GM19099 (cell line): Measurements from ENCODE around the gene CCL17.

Experiments used
- POLR2A ChIP-seq: IDR thresholded peaks from 3 replicates; pipeline ENCODE4 v1.6.1; 2011; ENCODE audit warnings: low read depth; ENCODE audit not compliant: insufficient read length; ENCODE audit errors: extremely low read depth

Gene CCL17

DNA sequence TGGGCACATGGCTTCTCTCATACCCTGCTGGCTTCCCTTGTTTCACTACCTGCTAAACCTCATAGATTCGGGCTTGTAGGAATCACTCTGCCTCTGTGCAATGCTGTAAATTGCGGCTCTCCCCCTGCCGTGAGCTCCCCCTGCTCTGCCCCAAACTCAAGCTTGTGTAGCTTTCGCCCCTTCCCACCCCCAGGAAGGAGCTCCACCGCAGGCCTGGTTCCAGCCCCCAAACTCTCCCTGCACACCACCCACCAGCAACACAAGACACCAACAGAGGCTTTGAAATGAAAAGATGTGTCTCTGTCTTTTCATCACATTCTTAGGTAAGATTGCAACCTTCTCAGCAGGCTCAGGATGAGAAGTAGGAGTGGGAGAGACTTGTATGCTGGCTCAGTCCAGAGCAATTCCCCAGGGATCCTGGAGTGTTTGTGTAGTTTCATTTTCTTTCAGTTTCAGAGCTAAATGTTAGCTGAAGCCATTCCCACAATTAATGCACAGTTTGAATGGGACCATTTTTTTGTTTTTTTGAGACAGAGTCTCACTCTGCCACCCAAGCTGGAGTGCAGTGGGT lies 18.1 kb upstream of the CCL17 start:
- TF ChIP-seq POLR2A, result no peak

DNA sequence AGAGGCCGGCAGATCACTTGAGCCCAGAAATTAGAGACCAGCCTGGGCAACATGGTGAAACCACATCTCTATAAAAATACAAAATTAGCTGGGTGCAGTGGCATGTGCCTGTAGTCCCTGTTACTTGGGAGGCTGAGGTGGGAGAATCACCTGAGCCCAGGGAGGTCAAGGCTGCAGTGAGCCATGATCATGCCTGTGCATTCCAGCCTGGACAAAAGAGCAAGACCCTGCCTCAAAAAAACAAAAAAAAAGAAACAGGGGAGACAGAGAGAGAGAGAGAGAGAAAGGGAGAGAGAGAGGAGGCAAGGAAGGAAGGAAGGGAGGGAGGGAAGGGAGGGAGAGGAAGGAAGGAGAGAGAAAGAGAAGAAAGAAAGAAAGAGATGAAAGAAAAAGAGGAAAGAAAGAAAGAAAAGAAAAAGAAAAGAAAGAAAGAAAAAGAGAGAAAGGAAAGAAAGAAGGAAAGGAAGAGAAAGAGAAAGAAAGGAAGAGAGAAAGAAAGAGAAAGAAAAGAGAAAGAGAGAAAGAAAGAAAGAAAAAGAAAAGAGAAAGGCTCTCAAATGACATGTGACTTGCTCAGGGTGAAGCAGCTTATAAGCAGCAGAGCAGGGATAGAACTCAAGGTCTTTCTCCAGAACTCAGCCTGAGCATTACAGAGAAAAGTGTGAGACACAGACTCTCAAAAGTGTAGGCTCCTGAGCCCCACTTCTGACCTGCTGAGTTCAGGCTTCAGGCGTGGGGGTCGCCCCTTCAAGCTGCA lies 16.8 kb upstream of the CCL17 start:
- TF ChIP-seq POLR2A, result peak; percentile 30

GRCh38 chr16:57388359-57389086 lies 16.0 kb upstream of the CCL17 start:
- no peak for TF ChIP-seq POLR2A

DNA sequence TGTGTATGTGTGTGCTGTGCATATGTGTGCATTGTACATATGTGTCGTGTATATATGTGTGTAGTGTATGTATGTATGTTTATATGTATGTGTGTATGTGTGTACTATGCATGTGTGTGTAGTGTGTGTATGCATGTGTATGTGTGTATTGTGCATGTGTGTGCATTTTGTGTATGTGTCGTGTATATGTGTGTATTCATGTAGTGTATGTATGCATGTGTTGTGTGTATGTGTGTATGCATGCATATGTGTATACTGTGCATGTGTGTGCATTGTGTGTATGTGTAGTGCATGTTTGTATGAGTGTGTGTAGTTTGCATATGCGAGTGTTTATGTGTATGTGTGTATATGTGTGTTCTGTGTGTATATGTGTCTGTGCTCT lies 15.5 kb upstream of the CCL17 start:
- no peak for TF ChIP-seq POLR2A

- TF ChIP-seq POLR2A, result no peak
These were observed 13.8 kb upstream of the CCL17 start for GRCh38 chr16:57390636-57391295.

DNA sequence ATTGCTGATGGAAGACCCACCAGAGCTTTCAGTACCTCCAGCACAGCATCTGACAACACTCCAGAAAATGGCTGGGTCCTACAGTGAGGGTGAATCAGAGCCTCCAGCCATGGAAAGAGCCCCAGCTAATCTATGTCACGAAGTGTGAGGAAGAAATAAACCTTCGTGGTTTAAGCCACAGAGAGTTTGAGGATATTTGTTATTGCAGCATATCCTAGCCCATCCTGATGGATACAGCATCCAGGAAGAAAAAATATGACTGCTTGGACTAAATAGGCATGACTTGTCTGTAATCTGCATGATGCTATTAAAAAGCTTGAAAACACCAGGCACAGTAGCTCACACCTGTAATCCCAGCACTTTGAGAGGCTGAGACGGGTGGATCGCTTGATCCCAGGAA lies 13.3 kb upstream of the CCL17 start:
- TF ChIP-seq POLR2A, result no peak

- no peak for TF ChIP-seq POLR2A
These were observed 12.9 kb upstream of the CCL17 start for GRCh38 chr16:57391708-57392107.

DNA sequence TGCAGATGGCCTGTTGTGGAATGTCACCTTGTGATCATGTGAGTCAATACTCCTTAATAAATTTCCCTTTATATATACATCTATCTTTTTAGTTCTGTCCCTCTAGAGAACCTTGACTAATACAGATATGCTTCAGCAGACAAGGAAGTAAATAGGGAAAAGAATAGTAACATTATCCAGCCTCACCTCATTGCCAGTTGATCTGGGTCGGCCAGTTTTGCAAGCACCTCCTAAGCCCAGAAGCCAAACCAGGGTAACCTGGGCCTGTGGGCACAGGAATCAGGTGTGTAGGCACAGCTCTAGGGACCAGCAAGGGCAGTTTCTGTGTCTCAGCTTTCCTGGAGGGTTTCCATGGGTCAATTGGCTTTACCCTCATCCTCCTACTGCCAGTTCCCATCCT lies 11.9 kb upstream of the CCL17 start:
- TF ChIP-seq POLR2A, result no peak

DNA sequence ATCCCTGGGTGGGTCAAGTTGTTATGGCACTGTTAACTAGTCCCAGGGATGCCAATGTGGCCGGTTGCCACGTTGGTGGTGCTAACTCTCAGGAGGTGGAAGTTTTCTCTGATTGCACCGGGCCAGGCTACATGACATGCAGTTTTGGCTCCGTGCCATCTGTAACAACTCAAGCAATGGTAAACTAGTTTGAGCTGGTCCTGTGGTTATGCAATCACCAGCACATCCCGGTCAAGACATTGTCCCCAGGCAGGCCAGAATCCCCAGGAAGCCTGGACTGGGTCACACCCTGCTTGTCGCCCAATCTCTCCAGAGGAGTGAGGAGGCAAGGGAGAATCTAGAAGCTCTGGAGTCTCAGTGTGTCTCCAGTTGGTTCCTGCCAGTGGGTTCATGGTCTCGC lies 10.1 kb upstream of the CCL17 start:
- no peak for TF ChIP-seq POLR2A

DNA sequence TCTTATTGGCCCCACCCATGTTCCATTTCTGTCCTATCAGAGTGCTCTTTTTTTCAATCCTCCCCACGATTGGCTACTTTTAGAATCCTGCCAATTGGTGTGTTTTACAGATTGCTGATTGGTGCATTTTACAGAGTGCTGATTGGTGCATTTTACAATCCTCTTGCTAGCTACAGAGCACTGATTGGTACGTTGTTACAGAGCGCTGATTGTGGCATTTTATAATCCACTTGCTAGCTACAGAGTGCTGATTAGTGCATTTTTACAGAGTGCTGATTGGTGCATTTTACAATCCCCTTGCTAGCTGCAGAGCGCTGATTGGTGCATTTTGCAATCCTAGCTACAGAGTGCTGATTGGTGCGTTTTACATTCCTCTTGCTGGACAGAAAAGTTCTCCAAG lies 9.5 kb upstream of the CCL17 start:
- TF ChIP-seq POLR2A, result no peak

- no peak for TF ChIP-seq POLR2A
These were observed 7.8 kb upstream of the CCL17 start for GRCh38 chr16:57396786-57397185.

DNA sequence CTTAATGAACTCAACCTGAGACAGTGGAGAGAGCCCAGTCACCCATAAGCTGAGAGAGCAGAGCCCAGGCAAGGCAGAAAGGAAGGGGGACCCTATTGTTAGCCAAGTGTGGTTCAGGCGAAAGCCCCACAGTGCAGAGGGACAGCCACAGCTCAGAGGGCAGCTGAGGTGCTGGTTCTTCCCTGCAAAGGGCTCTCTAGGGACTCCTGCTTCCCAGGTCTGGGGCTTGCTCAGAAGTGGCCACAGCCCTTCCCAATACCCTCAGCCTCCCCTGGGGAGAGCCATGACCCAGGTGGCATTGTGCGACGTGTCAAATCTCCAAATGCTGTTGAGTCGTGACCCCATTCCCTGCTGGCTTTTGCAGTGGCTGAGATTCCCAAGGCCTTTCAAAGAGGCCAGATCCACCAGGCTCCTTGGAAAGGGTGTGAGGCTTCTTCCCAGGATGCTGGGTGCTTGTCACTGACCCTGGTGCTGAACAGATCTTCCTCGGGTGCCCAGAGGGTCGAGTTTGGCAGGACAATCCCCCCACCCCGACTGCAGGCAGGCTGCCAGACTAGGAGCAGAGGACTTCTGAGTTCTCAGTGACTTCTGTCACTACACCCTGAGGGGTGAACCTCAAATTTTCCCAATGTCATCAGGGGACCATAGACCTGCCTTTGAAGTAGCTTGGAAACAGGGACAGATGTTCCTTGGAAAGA lies 2.5 kb upstream of the CCL17 start:
- TF ChIP-seq POLR2A, result no peak

GRCh38 chr16:57405097-57405496 lies 530 bp downstream of the CCL17 start:
- no peak for TF ChIP-seq POLR2A

- TF ChIP-seq POLR2A, result no peak
These were observed 2.3 kb downstream of the CCL17 start for GRCh38 chr16:57406881-57407280.

GRCh38 chr16:57407521-57408353 lies 3.2 kb downstream of the CCL17 start:
- no peak for TF ChIP-seq POLR2A

DNA sequence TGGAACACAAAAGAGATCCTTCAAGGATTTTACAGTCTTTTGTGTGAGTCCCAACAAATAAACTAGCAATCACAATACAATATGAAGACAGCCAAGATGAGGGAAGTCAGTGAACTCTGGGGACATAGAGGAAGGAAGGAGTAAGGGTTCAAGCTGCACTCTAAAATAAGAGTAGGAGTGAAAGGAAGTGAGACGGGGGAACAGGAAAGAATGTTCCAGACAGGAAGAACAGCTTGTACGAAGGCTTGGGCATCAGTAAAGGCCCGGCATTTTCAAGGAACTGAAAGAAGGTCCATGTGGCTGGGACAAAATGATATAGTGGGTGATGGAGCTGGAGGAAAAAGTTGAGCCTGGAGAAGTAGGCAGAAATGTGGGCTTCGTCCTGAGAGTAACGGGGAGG lies 4.5 kb downstream of the CCL17 start:
- TF ChIP-seq POLR2A, result no peak
